ENCODE measurements around the gene NDUFB5. TPM values are rescaled to one million over a fixed set of nuclear protein-coding genes. Genes with fewer than 3 reads are reported as not detected.

Gene NDUFB5
- total RNA-seq, 1 donor from 2014 or later = 67.3 TPM

DNA sequence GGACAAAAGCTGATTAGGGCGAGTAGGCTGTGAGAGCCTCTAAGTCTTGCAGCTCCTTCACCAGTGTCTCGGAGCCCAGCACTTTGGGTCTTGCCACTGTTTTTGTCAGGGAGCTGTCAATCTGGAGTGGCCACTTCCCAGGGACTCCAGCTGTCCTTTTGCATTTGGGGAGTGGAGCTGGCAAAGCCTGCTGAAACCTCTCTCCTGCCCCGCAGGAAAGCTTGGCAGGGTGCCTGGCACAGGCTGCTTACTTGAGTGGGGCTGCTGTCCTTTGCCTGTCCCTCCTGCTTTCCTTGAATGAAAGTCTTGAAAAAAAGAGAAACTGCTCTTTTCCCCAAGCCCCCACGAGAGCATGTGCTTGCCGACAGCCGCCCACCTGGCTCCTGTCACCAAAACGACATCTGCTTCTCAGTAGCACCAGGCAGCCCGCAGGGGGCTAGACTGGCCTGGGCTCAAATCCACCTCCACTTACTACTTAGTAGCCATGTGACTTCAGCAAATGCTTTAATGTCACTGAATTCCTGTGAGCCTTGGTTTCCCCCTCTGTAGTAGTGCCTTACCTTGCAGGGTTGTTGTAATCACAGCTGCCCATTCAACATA is 61.9 kb downstream of the NDUFB5 start:
- ChIA-PET POLR2A (no interaction called here), CTCF (no interaction called here)
- H3K9me3 Mint-ChIP-seq = no peaks in the 10 kb centered on the region
- no peak overlapping the region for H3K27ac Mint-ChIP-seq
- DNase-seq (no peak), ATAC-seq (ENCODE audit: low read depth) (no peak)
- intact Hi-C loops (cut with micrococcal nuclease) = no loop called here
- no peaks in the 10 kb centered on the region for H3K27me3 Mint-ChIP-seq
- no peaks in the 10 kb centered on the region for H3K36me3 Mint-ChIP-seq (ENCODE audit: low read depth)
- TF ChIP-seq, protein P1, sequence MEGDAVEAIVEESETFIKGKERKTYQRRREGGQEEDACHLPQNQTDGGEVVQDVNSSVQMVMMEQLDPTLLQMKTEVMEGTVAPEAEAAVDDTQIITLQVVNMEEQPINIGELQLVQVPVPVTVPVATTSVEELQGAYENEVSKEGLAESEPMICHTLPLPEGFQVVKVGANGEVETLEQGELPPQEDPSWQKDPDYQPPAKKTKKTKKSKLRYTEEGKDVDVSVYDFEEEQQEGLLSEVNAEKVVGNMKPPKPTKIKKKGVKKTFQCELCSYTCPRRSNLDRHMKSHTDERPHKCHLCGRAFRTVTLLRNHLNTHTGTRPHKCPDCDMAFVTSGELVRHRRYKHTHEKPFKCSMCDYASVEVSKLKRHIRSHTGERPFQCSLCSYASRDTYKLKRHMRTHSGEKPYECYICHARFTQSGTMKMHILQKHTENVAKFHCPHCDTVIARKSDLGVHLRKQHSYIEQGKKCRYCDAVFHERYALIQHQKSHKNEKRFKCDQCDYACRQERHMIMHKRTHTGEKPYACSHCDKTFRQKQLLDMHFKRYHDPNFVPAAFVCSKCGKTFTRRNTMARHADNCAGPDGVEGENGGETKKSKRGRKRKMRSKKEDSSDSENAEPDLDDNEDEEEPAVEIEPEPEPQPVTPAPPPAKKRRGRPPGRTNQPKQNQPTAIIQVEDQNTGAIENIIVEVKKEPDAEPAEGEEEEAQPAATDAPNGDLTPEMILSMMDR (IDR thresholded peaks at IDR 0.05) = no peak
- H3K4me3 Mint-ChIP-seq = no peak overlapping the region
- H3K4me1 Mint-ChIP-seq = no peaks in the 10 kb centered on the region

GRCh38 chr3:179668429-179668828 is 63.8 kb downstream of the NDUFB5 start:
- Mint-ChIP-seq H3K36me3 (ENCODE audit: low read depth) (no peaks in the 10 kb centered on the region), H3K27ac (no peak overlapping the region), H3K4me1 (no peaks in the 10 kb centered on the region), H3K27me3 (no peaks in the 10 kb centered on the region), H3K4me3 (no peak overlapping the region), H3K9me3 (no peaks in the 10 kb centered on the region)
- POLR2A ChIA-PET = interaction anchor here (1.3 kb wide), 1 partner anchor 9 kb away, joined by 3 read pairs; no protein-coding TSS in a partner anchor
- TF ChIP-seq, protein P1 (IDR thresholded peaks at IDR 0.05) = no peak
- CTCF ChIA-PET = no interaction called here
- intact Hi-C loops (cut with micrococcal nuclease) = no loop called here
- DNase-seq (no peak), ATAC-seq (ENCODE audit: low read depth) (no peak)

DNA sequence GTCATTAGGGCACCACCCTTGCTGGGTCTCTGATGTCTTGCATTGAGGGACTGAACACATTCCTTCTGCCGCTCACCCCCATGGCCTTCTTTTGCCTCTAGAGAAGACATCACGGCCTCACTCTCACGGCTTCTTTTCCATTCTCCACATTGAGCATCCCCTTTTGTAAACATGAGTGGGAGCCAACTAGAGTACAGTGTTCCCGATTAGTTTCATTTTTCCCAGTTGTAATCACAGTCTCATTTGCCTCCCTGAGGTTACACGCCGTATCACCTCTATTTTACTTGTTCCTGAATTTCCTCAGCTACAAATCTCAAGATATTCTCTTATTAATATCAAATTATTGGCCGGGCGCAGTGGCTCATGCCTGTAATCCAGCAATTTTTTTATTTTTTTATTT is 65.7 kb downstream of the NDUFB5 start:
- Mint-ChIP-seq H3K27ac (no peak overlapping the region), H3K9me3 (no peaks in the 10 kb centered on the region), H3K4me1 (no peaks in the 10 kb centered on the region), H3K4me3 (no peak overlapping the region), H3K27me3 (no peaks in the 10 kb centered on the region), H3K36me3 (ENCODE audit: low read depth) (no peaks in the 10 kb centered on the region)
- intact Hi-C loops (cut with micrococcal nuclease) = no loop called here
- no peak for DNase-seq
- no peak for ATAC-seq (ENCODE audit: low read depth)
- CTCF ChIA-PET = no interaction called here
- TF ChIP-seq, protein P1 (IDR thresholded peaks at IDR 0.05) = no peak
- POLR2A ChIA-PET = no interaction called here

DNA sequence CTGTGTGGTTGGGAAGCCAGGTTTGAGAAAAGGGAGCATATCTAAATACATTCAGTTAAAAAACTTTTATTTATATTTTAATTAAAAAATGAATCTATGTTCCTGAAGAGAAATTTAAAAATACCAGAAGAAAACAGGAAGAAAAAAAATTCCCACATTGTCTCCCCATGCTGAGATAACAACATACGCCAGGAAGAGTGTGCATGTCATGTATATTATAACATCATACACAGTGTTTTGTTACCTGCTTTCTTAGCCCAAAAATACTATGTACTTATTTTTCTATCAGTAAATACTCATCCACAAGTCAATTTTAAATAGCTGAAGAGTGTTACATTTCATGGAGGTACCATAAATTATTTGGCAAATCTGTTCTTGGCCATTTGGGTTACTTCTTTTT is 66.7 kb downstream of the NDUFB5 start:
- DNase-seq = no peak
- CTCF ChIA-PET = no interaction called here
- H3K4me3 Mint-ChIP-seq = no peak overlapping the region

GRCh38 chr3:179671747-179672242 is 67.2 kb downstream of the NDUFB5 start:
- DNase-seq (no peak), ATAC-seq (ENCODE audit: low read depth) (no peak)
- H3K4me1 Mint-ChIP-seq = no peaks in the 10 kb centered on the region
- intact Hi-C loops (cut with micrococcal nuclease) = no loop called here
- no peaks in the 10 kb centered on the region for H3K9me3 Mint-ChIP-seq
- CTCF ChIA-PET = no interaction called here
- TF ChIP-seq, protein P1 (IDR thresholded peaks at IDR 0.05) = no peak
- POLR2A ChIA-PET = no interaction called here
- no peaks in the 10 kb centered on the region for H3K27me3 Mint-ChIP-seq
- H3K4me3 Mint-ChIP-seq = no peak overlapping the region
- H3K36me3 Mint-ChIP-seq (ENCODE audit: low read depth) = no peaks in the 10 kb centered on the region
- no peak overlapping the region for H3K27ac Mint-ChIP-seq

More for the DNA sequence above, 66.7 kb downstream of the NDUFB5 start:
- Mint-ChIP-seq H3K9me3 (no peaks in the 10 kb centered on the region), H3K36me3 (ENCODE audit: low read depth) (no peaks in the 10 kb centered on the region), H3K4me1 (no peaks in the 10 kb centered on the region), H3K27ac (no peak overlapping the region), H3K27me3 (no peaks in the 10 kb centered on the region)
- TF ChIP-seq, protein P1 (IDR thresholded peaks at IDR 0.05) = no peak
- POLR2A ChIA-PET = no interaction called here
- ATAC-seq (ENCODE audit: low read depth) = no peak
- intact Hi-C loops (cut with micrococcal nuclease) = no loop called here
